Gastrocnemius medialis (tissue), 4 donors: ENCODE data around the gene IL20RA. TPM values are rescaled to one million over a fixed set of nuclear protein-coding genes. Genes with fewer than 3 reads are reported as not detected.

ENCODE experiments used
- ATAC-seq, 2 donors: fragments of 150-250 bp; one replicate each; pipeline ENCODE4 v1.9.1; 2016
- DNase-seq, 2 donors: peaks; one replicate each; pipeline ENCODE4 v3.0.0-alpha.2; 2019
- H3K27ac ChIP-seq, 4 donors: fragments of 200-600 bp; sonication (generic); 1 replicate in 1 of 4; 2 replicates in 3 of 4; pipeline ENCODE4 v1.5.1; 2016 to 2018; ENCODE audit warnings: mild to moderate bottlenecking in 2 of 4, moderate library complexity in 1 of 4
- H3K27me3 ChIP-seq, 3 donors: fragments of 200-600 bp; sonication (generic) in 2 of 3; 1 replicate in 1 of 3; 2 replicates in 2 of 3; pipeline versions ENCODE4 v1.5.1 to v1.6.0; 2016 to 2019; ENCODE audit warnings: mild to moderate bottlenecking in 1 of 3, moderate library complexity in 1 of 3
- H3K36me3 ChIP-seq, 2 donors: fragments of 200-600 bp; sonication (generic) in 1 of 2; one replicate each; pipeline ENCODE4 v1.5.1; 2017 to 2018
- H3K4me1 ChIP-seq, 2 donors: fragments of 200-600 bp; sonication (generic) in 1 of 2; one replicate each; pipeline ENCODE4 v1.5.1; 2016 to 2017; ENCODE audit warnings: mild to moderate bottlenecking in 2 of 2
- H3K4me3 ChIP-seq, 4 donors: fragments of 200-600 bp; sonication (generic) in 3 of 4; 1 replicate in 1 of 4; 2 replicates in 3 of 4; pipeline ENCODE4 v1.5.1; 2016 to 2019; ENCODE audit warnings: mild to moderate bottlenecking in 2 of 4
- H3K9me3 ChIP-seq, 3 donors: fragments of 200-600 bp; sonication (generic) in 2 of 3; 1 replicate in 1 of 3; 2 replicates in 2 of 3; pipeline ENCODE4 v1.5.1; 2016 to 2019
- POLR2A ChIP-seq, 2 donors: fragments of 450-650 bp; IDR thresholded peaks; one replicate each; pipeline ENCODE4 v1.6.1; 2017; ENCODE audit warnings: antibody characterized with exemption in 2 of 2, mild to moderate bottlenecking in 2 of 2, moderate library complexity in 2 of 2
- in situ Hi-C, 4 donors: fragments of 200-750 bp; cut with MboI; loops; one replicate each; pipeline versions ENCODE4 v1.15.0 to v1.8.0; 2017; ENCODE audit warnings: low sequenced_read_pairs in 4 of 4
- intact Hi-C: fragments of 100-400 bp; cut with DNase I; formaldehyde crosslinking; loops from one replicate; pipeline ENCODE4 v1.15.1; 2023; ENCODE audit warnings: low total_unique reads
- total RNA-seq, 4 donors: library from RNA; depleted of rRNA; stranded (reverse); fragments of >200 nt; gene quantifications; one replicate each; pipeline versions ENCODE4 v1.1.0 to v1.2.3, GENCODE V29; 2016
- TF ChIP-seq, protein P1 (sequence below), 5 experiments: fragments of 450-650 bp in 3 of 5; fragments of 200-600 bp in 2 of 5; sonication (generic) in 2 of 5; IDR thresholded peaks in 4 of 5; conservative IDR thresholded peaks in 1 of 5; 1 replicate in 4 of 5; 2 replicates in 1 of 5; pipeline ENCODE4 v1.5.1; 2016 to 2019; ENCODE audit warnings: antibody characterized with exemption in 5 of 5, mild to moderate bottlenecking in 3 of 5, moderate library complexity in 3 of 5

IL20RA gene
- total RNA-seq, 4 donors from 2014 or later: 0.32 to 1.1 TPM; not detected in 2

DNA sequence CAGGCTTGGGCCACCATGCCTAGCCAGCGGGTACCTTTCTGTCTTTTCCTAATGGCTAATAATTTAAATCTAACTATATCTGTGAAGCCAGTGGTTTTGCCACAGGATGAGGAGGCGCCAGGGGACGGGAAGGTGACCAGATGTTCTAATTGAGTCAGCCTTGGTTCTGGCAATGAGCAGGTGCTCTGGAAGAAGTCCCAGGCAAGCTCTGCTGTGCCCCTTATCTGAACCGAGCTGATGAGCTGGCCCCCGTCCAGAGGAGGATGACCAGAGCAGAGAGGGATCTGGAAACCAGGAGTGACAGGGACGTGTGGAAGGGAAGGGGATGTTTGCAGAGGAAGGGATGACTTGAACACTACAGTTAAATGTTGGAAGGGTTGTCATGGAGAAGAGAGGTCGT is 75.9 kb downstream of the IL20RA start:
- no peak overlapping the region for H3K27ac ChIP-seq
- in situ Hi-C loops: loop anchor here in 3 of 4 donors (10.0 to 25.0 kb wide), 2 partner anchors 668 to 676 kb away; no protein-coding TSS in a partner anchor
- no peak overlapping the region for H3K4me3 ChIP-seq
- no peaks in the 10 kb centered on the region for H3K9me3 ChIP-seq
- H3K27me3 ChIP-seq: no peaks in the 10 kb centered on the region
- TF ChIP-seq POLR2A (IDR thresholded peaks at IDR 0.05): no peak
- H3K36me3 ChIP-seq: no peaks in the 10 kb centered on the region
- intact Hi-C loops: loop anchor here (2.0 kb wide), 1 partner anchor 672 kb away; no protein-coding TSS in a partner anchor
- ATAC-seq (no peak), DNase-seq (no peak)
- no peaks in the 10 kb centered on the region for H3K4me1 ChIP-seq

DNA sequence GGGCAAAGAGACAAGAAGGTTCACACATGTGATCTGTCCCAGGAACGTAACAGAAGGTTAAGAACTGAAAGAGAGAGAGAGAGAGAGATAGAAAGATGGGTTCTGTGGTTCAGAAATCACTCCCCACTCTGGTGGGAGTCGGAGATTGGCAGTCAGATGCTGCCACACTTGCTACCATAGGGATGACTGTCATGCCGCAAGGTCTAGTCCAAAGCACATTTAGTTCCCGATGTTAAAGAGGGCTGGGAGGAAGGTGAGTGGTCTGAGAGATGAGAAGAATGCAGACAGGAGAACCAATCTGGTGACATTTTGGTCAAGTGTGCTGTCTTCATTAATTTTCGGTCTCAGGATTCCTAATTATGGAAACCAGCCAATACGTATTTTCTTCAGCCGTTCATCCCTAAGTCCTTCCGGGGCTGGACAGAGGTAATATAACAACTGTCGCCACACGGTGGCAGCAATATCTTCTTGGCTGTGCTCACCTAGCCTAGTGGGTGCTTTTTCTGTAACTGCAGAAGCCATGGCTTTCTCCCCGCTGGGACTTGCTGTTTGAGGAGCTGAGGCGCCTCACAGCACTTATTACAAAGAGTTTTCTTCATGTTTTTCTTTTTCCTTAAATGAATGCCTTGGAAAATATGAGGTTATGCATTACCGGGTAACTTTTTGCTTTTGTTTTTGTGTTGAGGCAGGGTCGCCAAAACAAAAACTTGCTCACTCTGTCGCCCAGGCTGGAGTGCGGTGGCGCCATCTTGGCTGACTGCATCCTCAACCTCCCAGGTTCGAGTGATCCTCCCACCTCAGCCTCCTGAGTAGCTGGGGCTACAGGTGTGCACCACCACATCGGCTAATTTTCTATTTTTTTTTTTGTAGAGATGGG is 76.7 kb downstream of the IL20RA start:
- intact Hi-C loops: loop anchor here (2.0 kb wide), 1 partner anchor 673 kb away; no protein-coding TSS in a partner anchor
- Histone ChIP-seq H3K27me3 (no peaks in the 10 kb centered on the region), H3K4me1 (no peaks in the 10 kb centered on the region), H3K27ac (no peak overlapping the region), H3K36me3 (no peaks in the 10 kb centered on the region), H3K4me3 (no peak overlapping the region), H3K9me3 (no peaks in the 10 kb centered on the region)
- in situ Hi-C loops: loop anchor here in 3 of 4 donors (10.0 to 25.0 kb wide), 2 partner anchors 669 to 677 kb away; no protein-coding TSS in a partner anchor
- DNase-seq (peak in 1 of 2 donors; percentile 50), ATAC-seq (peak; percentile 68 to 81)
- no peak for TF ChIP-seq POLR2A (IDR thresholded peaks at IDR 0.05)
- TF ChIP-seq, protein P1, sequence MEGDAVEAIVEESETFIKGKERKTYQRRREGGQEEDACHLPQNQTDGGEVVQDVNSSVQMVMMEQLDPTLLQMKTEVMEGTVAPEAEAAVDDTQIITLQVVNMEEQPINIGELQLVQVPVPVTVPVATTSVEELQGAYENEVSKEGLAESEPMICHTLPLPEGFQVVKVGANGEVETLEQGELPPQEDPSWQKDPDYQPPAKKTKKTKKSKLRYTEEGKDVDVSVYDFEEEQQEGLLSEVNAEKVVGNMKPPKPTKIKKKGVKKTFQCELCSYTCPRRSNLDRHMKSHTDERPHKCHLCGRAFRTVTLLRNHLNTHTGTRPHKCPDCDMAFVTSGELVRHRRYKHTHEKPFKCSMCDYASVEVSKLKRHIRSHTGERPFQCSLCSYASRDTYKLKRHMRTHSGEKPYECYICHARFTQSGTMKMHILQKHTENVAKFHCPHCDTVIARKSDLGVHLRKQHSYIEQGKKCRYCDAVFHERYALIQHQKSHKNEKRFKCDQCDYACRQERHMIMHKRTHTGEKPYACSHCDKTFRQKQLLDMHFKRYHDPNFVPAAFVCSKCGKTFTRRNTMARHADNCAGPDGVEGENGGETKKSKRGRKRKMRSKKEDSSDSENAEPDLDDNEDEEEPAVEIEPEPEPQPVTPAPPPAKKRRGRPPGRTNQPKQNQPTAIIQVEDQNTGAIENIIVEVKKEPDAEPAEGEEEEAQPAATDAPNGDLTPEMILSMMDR (IDR thresholded peaks at IDR 0.05 in 4 of 5, conservative IDR thresholded peaks at IDR 0.05 in 1 of 5): peak in 4 of 5 experiments; percentile 27 to 55 (median 46)

DNA sequence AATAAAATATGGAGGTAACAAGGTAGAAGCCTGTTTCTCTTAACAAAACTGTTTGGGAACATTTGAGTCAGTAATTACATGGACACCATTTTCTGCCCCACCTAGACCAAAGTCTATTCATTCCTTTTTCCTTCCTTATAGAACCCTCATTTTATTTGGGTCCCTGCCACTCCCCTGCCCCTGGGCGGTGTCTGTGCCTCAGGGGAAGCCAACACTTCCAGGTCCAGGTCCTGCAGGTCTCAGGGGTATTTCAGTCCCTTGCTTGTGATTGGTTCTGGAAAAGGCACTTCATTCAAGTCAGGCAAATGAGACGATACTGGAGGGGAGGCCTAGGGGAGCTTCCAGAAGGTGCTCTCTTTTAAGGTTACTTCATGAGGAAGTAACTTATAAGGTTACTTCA is 80.4 kb downstream of the IL20RA start:
- H3K36me3 ChIP-seq: no peaks in the 10 kb centered on the region
- no peak overlapping the region for H3K27ac ChIP-seq
- in situ Hi-C loops: loop anchor here in 3 of 4 donors (10.0 to 25.0 kb wide), 2 partner anchors 673 to 680 kb away; no protein-coding TSS in a partner anchor

DNA sequence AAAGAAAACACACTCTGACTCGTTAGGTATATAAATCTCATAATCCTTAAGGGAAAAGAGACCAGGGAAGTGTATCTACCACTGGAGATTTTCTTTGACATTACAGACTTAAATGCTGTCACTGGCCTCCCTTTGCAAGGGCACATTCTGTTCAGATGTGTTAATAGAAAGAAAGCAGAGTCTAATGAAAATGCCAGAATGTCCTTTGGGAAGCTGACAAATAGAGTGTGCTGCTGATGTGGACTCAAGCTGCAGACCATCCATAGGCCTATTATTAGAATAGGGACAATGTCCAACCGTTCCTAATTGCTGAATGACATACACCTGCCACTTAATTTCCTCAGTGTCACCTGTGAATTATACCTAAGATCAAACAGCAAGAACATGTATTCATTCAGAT is 81.5 kb downstream of the IL20RA start:
- ATAC-seq (no peak), DNase-seq (no peak)
- in situ Hi-C loops: loop anchor here in 3 of 4 donors (10.0 to 25.0 kb wide), 2 partner anchors 674 to 682 kb away; no protein-coding TSS in a partner anchor
- Histone ChIP-seq H3K36me3 (no peaks in the 10 kb centered on the region), H3K4me3 (no peak overlapping the region), H3K27me3 (no peaks in the 10 kb centered on the region), H3K4me1 (no peaks in the 10 kb centered on the region), H3K27ac (no peak overlapping the region), H3K9me3 (no peaks in the 10 kb centered on the region)
- no peak for TF ChIP-seq POLR2A (IDR thresholded peaks at IDR 0.05)
- TF ChIP-seq, protein P1 (IDR thresholded peaks at IDR 0.05 in 4 of 5, conservative IDR thresholded peaks at IDR 0.05 in 1 of 5): no peak
- intact Hi-C loops: no loop called here

More for the DNA sequence above, 80.4 kb downstream of the IL20RA start:
- H3K27me3 ChIP-seq: no peaks in the 10 kb centered on the region
- TF ChIP-seq, protein P1 (IDR thresholded peaks at IDR 0.05 in 4 of 5, conservative IDR thresholded peaks at IDR 0.05 in 1 of 5): no peak
- intact Hi-C loops: no loop called here
- no peak for ATAC-seq
- H3K4me3 ChIP-seq: no peak overlapping the region
- H3K4me1 ChIP-seq: no peaks in the 10 kb centered on the region
- no peaks in the 10 kb centered on the region for H3K9me3 ChIP-seq
- no peak for DNase-seq

DNA sequence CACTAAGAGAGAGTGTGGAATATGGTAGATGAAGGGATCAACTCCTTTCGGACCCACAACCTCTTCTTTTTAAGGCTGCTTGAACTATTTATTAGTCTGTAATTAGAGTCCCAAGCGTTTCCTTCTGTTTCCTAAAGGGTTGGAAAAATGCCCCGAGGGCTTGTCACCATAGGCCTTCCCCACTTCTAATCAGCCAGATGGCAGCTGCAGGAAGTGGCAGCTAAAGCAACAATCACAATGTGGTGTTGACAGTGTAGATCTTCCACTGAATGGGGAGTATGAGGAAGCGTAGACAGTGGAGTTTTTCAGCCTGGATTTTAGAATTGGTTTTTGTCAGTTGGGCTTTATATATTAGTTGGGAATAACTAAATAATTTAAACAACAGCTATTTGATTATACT is 82.1 kb downstream of the IL20RA start:
- Histone ChIP-seq H3K27ac (no peak overlapping the region), H3K4me3 (no peak overlapping the region)
- no peak for DNase-seq

More for the DNA sequence above, 82.1 kb downstream of the IL20RA start:
- H3K4me1 ChIP-seq: no peaks in the 10 kb centered on the region
- H3K9me3 ChIP-seq: no peaks in the 10 kb centered on the region
- TF ChIP-seq POLR2A (IDR thresholded peaks at IDR 0.05): no peak
- TF ChIP-seq, protein P1 (IDR thresholded peaks at IDR 0.05 in 4 of 5, conservative IDR thresholded peaks at IDR 0.05 in 1 of 5): no peak
- no peaks in the 10 kb centered on the region for H3K27me3 ChIP-seq
- no peak for ATAC-seq
- in situ Hi-C loops: loop anchor here in 3 of 4 donors (10.0 to 25.0 kb wide), 2 partner anchors 675 to 682 kb away; no protein-coding TSS in a partner anchor
- H3K36me3 ChIP-seq: no peaks in the 10 kb centered on the region
- intact Hi-C loops: no loop called here
